SK-N-SH treated with all-trans-retinoic acid at 6 μM for 48 hours (cell line): Measurements from ENCODE around the gene FBLN5.

ENCODE experiments used
- ATAC-seq: fragments of 200-7000 bp; cut with Tn5 transposase; 3 replicates; pipeline ENCODE4 v1.9.1; 2020; ENCODE audit warnings: mild to moderate bottlenecking, moderate library complexity
- ARNTL ChIP-seq: fragments of 450-650 bp; formaldehyde crosslinking; IDR thresholded peaks from 2 replicates; pipeline ENCODE4 v1.5.0; 2020; ENCODE audit warnings: low read depth, mild to moderate bottlenecking, moderate library complexity, borderline replicate concordance
- BACH2 ChIP-seq: fragments of 250-450 bp; sonication (Bioruptor Pico); IDR thresholded peaks from 2 replicates; pipeline ENCODE4 v1.9.0; 2021; ENCODE audit warnings: mild to moderate bottlenecking, borderline replicate concordance
- CREB5 ChIP-seq: fragments of 250-450 bp; sonication (Bioruptor Pico); IDR thresholded peaks from 2 replicates; pipeline ENCODE4 v1.5.1; 2020; ENCODE audit warnings: low read depth, mild to moderate bottlenecking, moderate library complexity
- CSDC2 ChIP-seq: fragments of 250-450 bp; sonication (Bioruptor Pico); IDR thresholded peaks from 2 replicates; pipeline ENCODE4 v1.5.0; 2020; ENCODE audit warnings: mild to moderate bottlenecking, moderate library complexity
- GLIS3 ChIP-seq: fragments of 250-450 bp; sonication (Bioruptor Pico); IDR thresholded peaks from 2 replicates; pipeline ENCODE4 v1.5.0; 2020; ENCODE audit warnings: mild to moderate bottlenecking, moderate library complexity
- ISL1 ChIP-seq: fragments of 250-450 bp; sonication (Bioruptor Pico); IDR thresholded peaks from 2 replicates; pipeline ENCODE4 v2.1.2; 2022; ENCODE audit warnings: mild to moderate bottlenecking, moderate library complexity
- OSR1 ChIP-seq: fragments of 250-450 bp; sonication (Bioruptor Pico); IDR thresholded peaks from 2 replicates; pipeline ENCODE4 v1.8.0; 2022; ENCODE audit warnings: moderate library complexity, mild to moderate bottlenecking, inconsistent platforms
- PPARA ChIP-seq: fragments of 250-450 bp; sonication (Bioruptor Pico); IDR thresholded peaks from 2 replicates; pipeline ENCODE4 v1.5.0; 2020; ENCODE audit warnings: mild to moderate bottlenecking, borderline replicate concordance
- RARB ChIP-seq: fragments of 250-450 bp; sonication (Bioruptor Pico); IDR thresholded peaks from 2 replicates; pipeline ENCODE4 v1.8.0; 2021; ENCODE audit warnings: mild to moderate bottlenecking, moderate library complexity
- SNAI2 ChIP-seq: fragments of 250-450 bp; sonication (Bioruptor Pico); IDR thresholded peaks from 2 replicates; pipeline ENCODE4 v1.5.0; 2020; ENCODE audit warnings: mild to moderate bottlenecking, moderate library complexity
- TCF4 ChIP-seq: fragments of 250-450 bp; sonication (Bioruptor Pico); IDR thresholded peaks from 2 replicates; pipeline ENCODE4 v1.8.0; 2021; ENCODE audit warnings: mild to moderate bottlenecking, moderate library complexity, borderline replicate concordance
- TOX ChIP-seq: fragments of 250-450 bp; sonication (Bioruptor Pico); IDR thresholded peaks from 2 replicates; pipeline ENCODE4 v1.8.0; 2021; ENCODE audit warnings: mild to moderate bottlenecking, moderate library complexity, borderline replicate concordance
- ZC3H10 ChIP-seq: fragments of 250-450 bp; sonication (Bioruptor Pico); IDR thresholded peaks from 2 replicates; pipeline ENCODE4 v1.5.1; 2021; ENCODE audit warnings: mild to moderate bottlenecking, moderate library complexity
- ZFP3 ChIP-seq: fragments of 250-450 bp; sonication (Bioruptor Pico); IDR thresholded peaks from 2 replicates; pipeline ENCODE4 v1.5.0; 2020; ENCODE audit warnings: mild to moderate bottlenecking, moderate library complexity
- ZFP30 ChIP-seq: fragments of 450-650 bp; formaldehyde crosslinking; IDR thresholded peaks from 2 replicates; pipeline ENCODE4 v1.5.0; 2022; ENCODE audit warnings: mild to moderate bottlenecking, moderate library complexity
- ZNF565 ChIP-seq: fragments of 450-650 bp; formaldehyde crosslinking; conservative IDR thresholded peaks from 2 replicates; pipeline ENCODE4 v1.5.0; 2020; ENCODE audit warnings: low read depth, mild to moderate bottlenecking, moderate library complexity
- ZNF70 ChIP-seq: fragments of 450-650 bp; formaldehyde crosslinking; IDR thresholded peaks from 2 replicates; pipeline ENCODE4 v1.5.0; 2020; ENCODE audit warnings: mild to moderate bottlenecking, moderate library complexity
- TF ChIP-seq, protein P1 (sequence below): fragments of 250-450 bp; sonication (Bioruptor Pico); IDR thresholded peaks from 2 replicates; pipeline ENCODE4 v1.8.0; 2021; ENCODE audit warnings: low read depth, mild to moderate bottlenecking, moderate library complexity, borderline replicate concordance
- TF ChIP-seq, protein P2 (sequence below): fragments of 250-450 bp; sonication (Bioruptor Pico); IDR thresholded peaks from 2 replicates; pipeline ENCODE4 v1.8.0; 2020; ENCODE audit warnings: mild to moderate bottlenecking, moderate library complexity, borderline replicate concordance
- TF ChIP-seq, protein P3 (sequence below): fragments of 250-450 bp; sonication (Bioruptor Pico); IDR thresholded peaks from 2 replicates; pipeline ENCODE4 v1.5.1; 2021; ENCODE audit warnings: mild to moderate bottlenecking, moderate library complexity

The FBLN5 gene

DNA sequence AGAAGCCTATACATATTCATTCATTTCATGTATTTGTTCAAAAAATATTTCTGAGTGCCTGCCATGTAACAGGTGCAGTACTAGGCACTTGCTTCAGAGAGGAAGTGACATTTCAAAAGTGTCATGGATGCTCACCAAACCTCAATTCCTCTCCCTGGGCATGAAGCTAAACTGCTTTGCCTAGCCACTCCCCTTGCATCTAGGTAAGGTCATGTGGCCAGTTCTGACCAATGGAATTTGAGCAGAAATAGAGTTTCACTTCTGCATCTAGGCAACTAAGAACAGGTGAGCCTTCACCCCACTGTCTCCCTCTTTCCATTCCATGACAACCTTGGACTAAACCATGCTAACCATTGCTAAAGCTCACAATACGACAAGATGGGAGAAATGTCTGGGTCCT, 107.7 kb downstream of the FBLN5 start:
- no peak for ATAC-seq
- TF ChIP-seq GLIS3 (CRISPR knock-in tag) (no peak), SNAI2 (CRISPR knock-in tag) (no peak), ZNF70 (CRISPR knock-in tag) (no peak), TOX (CRISPR knock-in tag) (no peak), CSDC2 (CRISPR knock-in tag) (no peak), ISL1 (no peak), RARB (CRISPR knock-in tag) (no peak), CREB5 (CRISPR knock-in tag) (no peak), PPARA (CRISPR knock-in tag) (no peak), ARNTL (CRISPR knock-in tag) (no peak), TCF4 (CRISPR knock-in tag) (no peak), ZNF565 (CRISPR knock-in tag) (no peak), ZFP3 (CRISPR knock-in tag) (no peak), ZC3H10 (CRISPR knock-in tag) (no peak), OSR1 (CRISPR knock-in tag) (no peak), ZFP30 (CRISPR knock-in tag) (no peak), BACH2 (CRISPR knock-in tag) (no peak)
- TF ChIP-seq, protein P1, sequence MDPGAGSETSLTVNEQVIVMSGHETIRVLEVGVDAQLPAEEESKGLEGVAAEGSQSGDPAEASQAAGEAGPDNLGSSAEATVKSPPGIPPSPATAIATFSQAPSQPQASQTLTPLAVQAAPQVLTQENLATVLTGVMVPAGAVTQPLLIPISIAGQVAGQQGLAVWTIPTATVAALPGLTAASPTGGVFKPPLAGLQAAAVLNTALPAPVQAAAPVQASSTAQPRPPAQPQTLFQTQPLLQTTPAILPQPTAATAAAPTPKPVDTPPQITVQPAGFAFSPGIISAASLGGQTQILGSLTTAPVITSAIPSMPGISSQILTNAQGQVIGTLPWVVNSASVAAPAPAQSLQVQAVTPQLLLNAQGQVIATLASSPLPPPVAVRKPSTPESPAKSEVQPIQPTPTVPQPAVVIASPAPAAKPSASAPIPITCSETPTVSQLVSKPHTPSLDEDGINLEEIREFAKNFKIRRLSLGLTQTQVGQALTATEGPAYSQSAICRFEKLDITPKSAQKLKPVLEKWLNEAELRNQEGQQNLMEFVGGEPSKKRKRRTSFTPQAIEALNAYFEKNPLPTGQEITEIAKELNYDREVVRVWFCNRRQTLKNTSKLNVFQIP, result no peak
- TF ChIP-seq, protein P2, sequence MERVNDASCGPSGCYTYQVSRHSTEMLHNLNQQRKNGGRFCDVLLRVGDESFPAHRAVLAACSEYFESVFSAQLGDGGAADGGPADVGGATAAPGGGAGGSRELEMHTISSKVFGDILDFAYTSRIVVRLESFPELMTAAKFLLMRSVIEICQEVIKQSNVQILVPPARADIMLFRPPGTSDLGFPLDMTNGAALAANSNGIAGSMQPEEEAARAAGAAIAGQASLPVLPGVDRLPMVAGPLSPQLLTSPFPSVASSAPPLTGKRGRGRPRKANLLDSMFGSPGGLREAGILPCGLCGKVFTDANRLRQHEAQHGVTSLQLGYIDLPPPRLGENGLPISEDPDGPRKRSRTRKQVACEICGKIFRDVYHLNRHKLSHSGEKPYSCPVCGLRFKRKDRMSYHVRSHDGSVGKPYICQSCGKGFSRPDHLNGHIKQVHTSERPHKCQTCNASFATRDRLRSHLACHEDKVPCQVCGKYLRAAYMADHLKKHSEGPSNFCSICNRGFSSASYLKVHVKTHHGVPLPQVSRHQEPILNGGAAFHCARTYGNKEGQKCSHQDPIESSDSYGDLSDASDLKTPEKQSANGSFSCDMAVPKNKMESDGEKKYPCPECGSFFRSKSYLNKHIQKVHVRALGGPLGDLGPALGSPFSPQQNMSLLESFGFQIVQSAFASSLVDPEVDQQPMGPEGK (CRISPR knock-in tag), result no peak
- TF ChIP-seq, protein P3, sequence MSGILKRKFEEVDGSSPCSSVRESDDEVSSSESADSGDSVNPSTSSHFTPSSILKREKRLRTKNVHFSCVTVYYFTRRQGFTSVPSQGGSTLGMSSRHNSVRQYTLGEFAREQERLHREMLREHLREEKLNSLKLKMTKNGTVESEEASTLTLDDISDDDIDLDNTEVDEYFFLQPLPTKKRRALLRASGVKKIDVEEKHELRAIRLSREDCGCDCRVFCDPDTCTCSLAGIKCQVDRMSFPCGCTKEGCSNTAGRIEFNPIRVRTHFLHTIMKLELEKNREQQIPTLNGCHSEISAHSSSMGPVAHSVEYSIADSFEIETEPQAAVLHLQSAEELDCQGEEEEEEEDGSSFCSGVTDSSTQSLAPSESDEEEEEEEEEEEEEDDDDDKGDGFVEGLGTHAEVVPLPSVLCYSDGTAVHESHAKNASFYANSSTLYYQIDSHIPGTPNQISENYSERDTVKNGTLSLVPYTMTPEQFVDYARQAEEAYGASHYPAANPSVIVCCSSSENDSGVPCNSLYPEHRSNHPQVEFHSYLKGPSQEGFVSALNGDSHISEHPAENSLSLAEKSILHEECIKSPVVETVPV (CRISPR knock-in tag), result no peak

GRCh38 chr14:91837076-91837475, 110.4 kb downstream of the FBLN5 start:
- TF ChIP-seq, protein P2 (CRISPR knock-in tag), result no peak
- TF ChIP-seq, protein P3 (CRISPR knock-in tag), result no peak
- TF ChIP-seq CSDC2 (CRISPR knock-in tag), result no peak
- ATAC-seq, result no peak
